HepG2 (cell line): ENCODE results near the gene KCNAB2. TPM values are rescaled to one million over a fixed set of nuclear protein-coding genes. Genes with fewer than 3 reads are reported as not detected.

ENCODE experiments used
- ATAC-seq: fragments of 200-7000 bp; cut with Tn5 transposase; 3 replicates; pipeline ENCODE4 v1.9.1; 2020; ENCODE audit warnings: mild to moderate bottlenecking, moderate library complexity
- BruUV-seq: library from RNA; stranded (reverse); fragments of 400-500 nt; replicated peaks from 2 replicates; lab custom pipeline; 2021; lab: Mats Ljungman, UMichigan
- CTCF ChIA-PET: fragments of 300-600 bp; formaldehyde crosslinking; extraction: SDS; loops from one replicate; lab custom pipeline; 2021; ENCODE audit warnings: low total read pairs, inconsistent platforms, low intra/inter-chr PET ratio; lab: Yijun Ruan, JAX
- POLR2A ChIA-PET: fragments of 350-600 bp; sonication (Branson Sonifier 250); formaldehyde crosslinking; loops from one replicate; lab custom pipeline; 2020; ENCODE audit warnings: antibody characterized with exemption, inconsistent platforms; lab: Yijun Ruan, JAX
- DNase-seq: peaks from one replicate; pipeline ENCODE4 v3.0.0-alpha.2; 2015; ENCODE audit warnings: low spot score
- FAIRE-seq: peaks from 3 replicates; lab custom pipeline; 2011; peaks lifted over from hg19 to GRCh38; lab: Jason Lieb, UNC
- H2AFZ ChIP-seq: one replicate; pipeline ENCODE4 v1.6.1; 2011; ENCODE audit warnings: low read length, inconsistent platforms
- H3K27ac ChIP-seq: fragments of 300-600 bp; 3 replicates; pipeline ENCODE4 v1.8.0; 2011; ENCODE audit warnings: mixed run types, mild to moderate bottlenecking, mixed read lengths, low read length, inconsistent platforms; ENCODE audit not compliant: insufficient read depth; ENCODE audit errors: extremely low read length
- H3K27me3 ChIP-seq, 2 experiments: fragments of 200-600 bp in 1 of 2; 2 replicates in 1 of 2; 3 replicates in 1 of 2; pipeline versions ENCODE4 v1.6.0 to v1.8.0; 2011; ENCODE audit warnings: low read length in 2 of 2, mild to moderate bottlenecking in 2 of 2, moderate library complexity in 2 of 2, inconsistent platforms in 1 of 2; ENCODE audit not compliant: insufficient read depth in 2 of 2, control insufficient read depth in 1 of 2
- H3K36me3 ChIP-seq, 2 experiments: fragments of 200-600 bp in 1 of 2; replicated peaks in 1 of 2; 2 replicates in 1 of 2; 3 replicates in 1 of 2; pipeline versions ENCODE4 v1.5.1 to v1.8.0; 2011; ENCODE audit warnings: low read length in 2 of 2, inconsistent platforms in 1 of 2; ENCODE audit not compliant: insufficient read depth in 2 of 2, control insufficient read depth in 1 of 2
- H3K4me1 ChIP-seq: 2 replicates; pipeline ENCODE4 v1.5.1; 2012; ENCODE audit warnings: low read length, inconsistent platforms; ENCODE audit not compliant: insufficient read depth
- H3K4me2 ChIP-seq: 2 replicates; pipeline ENCODE4 v1.6.0; 2011; ENCODE audit warnings: low read depth, low read length, inconsistent platforms
- H3K4me3 ChIP-seq, 3 experiments: fragments of 200-600 bp in 1 of 3; sonication (generic), shearing (Covaris generic) in 1 of 3; replicated peaks in 1 of 3; 2 replicates each; pipeline ENCODE4 v1.5.1; 2011 to 2016; ENCODE audit warnings: low read length in 3 of 3, inconsistent platforms in 2 of 3, low read depth in 2 of 3, mild to moderate bottlenecking in 2 of 3, control low read depth in 1 of 3, mixed read lengths in 1 of 3; ENCODE audit not compliant: insufficient read depth in 1 of 3
- H3K79me2 ChIP-seq: one replicate; pipeline ENCODE4 v1.6.1; 2011; ENCODE audit warnings: low read length, inconsistent platforms; ENCODE audit not compliant: insufficient read depth
- H3K9ac ChIP-seq: 2 replicates; pipeline ENCODE4 v1.6.0; 2011; ENCODE audit warnings: mild to moderate bottlenecking, low read depth, low read length, inconsistent platforms; ENCODE audit not compliant: insufficient read depth
- H3K9me3 ChIP-seq: 2 replicates; pipeline ENCODE4 v1.5.1; 2012; ENCODE audit warnings: mild to moderate bottlenecking, low read length
- H4K20me1 ChIP-seq: 2 replicates; pipeline ENCODE4 v1.6.0; 2011; ENCODE audit warnings: inconsistent platforms, mild to moderate bottlenecking, low read length, moderate library complexity; ENCODE audit not compliant: insufficient read depth
- KDM2A ChIP-seq: sonication (generic); formaldehyde crosslinking; IDR thresholded peaks from 2 replicates; pipeline ENCODE4 v1.4.0; 2020; ENCODE audit warnings: low read depth, missing genetic modification reagents, borderline replicate concordance
- KLF9 ChIP-seq: IDR thresholded peaks from 2 replicates; pipeline ENCODE4 v1.6.1; 2016; ENCODE audit warnings: low read depth
- MIER2 ChIP-seq: IDR thresholded peaks from 2 replicates; pipeline ENCODE4 v1.6.1; 2016; ENCODE audit warnings: missing biosample characterization, missing genetic modification reagents
- MZF1 ChIP-seq: sonication (generic); formaldehyde crosslinking; IDR thresholded peaks from 2 replicates; pipeline ENCODE4 v1.8.1; 2023; ENCODE audit warnings: mild to moderate bottlenecking, missing genetic modification reagents, borderline replicate concordance
- NCOR1 ChIP-seq: fragments of 200-600 bp; sonication (generic); IDR thresholded peaks from 2 replicates; pipeline ENCODE4 v1.7.0; 2017; ENCODE audit warnings: antibody characterized with exemption, low read length, borderline replicate concordance
- PHF5A ChIP-seq: IDR thresholded peaks from one replicate; pipeline ENCODE4 v1.6.1; 2018; ENCODE audit warnings: low read depth, missing genetic modification reagents; ENCODE audit not compliant: unreplicated experiment
- POLR2A ChIP-seq, 2 experiments: IDR thresholded peaks; 2 replicates each; pipeline ENCODE4 v1.6.1; 2011; ENCODE audit warnings: low read depth in 2 of 2, low read length in 2 of 2, mild to moderate bottlenecking in 1 of 2, moderate library complexity in 1 of 2; ENCODE audit not compliant: insufficient read depth in 1 of 2
- RORA ChIP-seq: sonication (generic); formaldehyde crosslinking; IDR thresholded peaks from 2 replicates; pipeline ENCODE4 v1.5.0; 2020; ENCODE audit warnings: mild to moderate bottlenecking, missing genetic modification reagents, moderate library complexity
- SSRP1 ChIP-seq: IDR thresholded peaks from 2 replicates; pipeline ENCODE4 v1.6.1; 2016; ENCODE audit warnings: control low read depth
- ZNF329 ChIP-seq: sonication (generic); formaldehyde crosslinking; IDR thresholded peaks from 2 replicates; pipeline ENCODE4 v1.9.0; 2021; ENCODE audit warnings: low read depth, mild to moderate bottlenecking, missing genetic modification reagents
- ZNF431 ChIP-seq: sonication (generic); formaldehyde crosslinking; IDR thresholded peaks from 2 replicates; pipeline ENCODE4 v1.9.0; 2022; ENCODE audit warnings: missing genetic modification reagents, low read depth, mild to moderate bottlenecking, borderline replicate concordance
- ZNF501 ChIP-seq: sonication (generic); formaldehyde crosslinking; IDR thresholded peaks from 2 replicates; pipeline ENCODE4 v1.5.1; 2020; ENCODE audit warnings: mild to moderate bottlenecking, moderate library complexity, missing genetic modification reagents
- ZNF572 ChIP-seq: sonication (generic); formaldehyde crosslinking; IDR thresholded peaks from 2 replicates; pipeline ENCODE4 v1.5.1; 2020; ENCODE audit warnings: mild to moderate bottlenecking, missing genetic modification reagents
- ZNF790 ChIP-seq: sonication (generic); formaldehyde crosslinking; IDR thresholded peaks from 2 replicates; pipeline ENCODE4 v1.8.0; 2022; ENCODE audit warnings: missing genetic modification reagents, mild to moderate bottlenecking, borderline replicate concordance
- ZSCAN5A ChIP-seq: sonication (generic); formaldehyde crosslinking; IDR thresholded peaks from 2 replicates; pipeline ENCODE4 v1.8.0; 2022; ENCODE audit warnings: mild to moderate bottlenecking, missing genetic modification reagents, borderline replicate concordance
- whole genome bisulfite sequencing: methylation state at CpG from one replicate; pipeline ENCODE4 v1.1.6; 2017; ENCODE audit warnings: low lambda C conversion rate; 5-methylcytosine and 5-hydroxymethylcytosine counted together
- in situ Hi-C: cut with HindIII; loops from 2 replicates; pipeline ENCODE4 v1.10.0; 2017; ENCODE audit warnings: low pct_unique_long_range_greater_than_20kb; ENCODE audit not compliant: extremely low pct_ligation_motif_present
- intact Hi-C: fragments of 100-400 bp; cut with micrococcal nuclease; formaldehyde crosslinking; loops from one replicate; pipeline ENCODE4 v1.10.0; 2022; ENCODE audit not compliant: unreplicated experiment
- polyA plus RNA-seq, 8 experiments: library from polyadenylated mRNA; depleted of rRNA in 3 of 8; stranded (reverse) in 7 of 8; unstranded in 1 of 8; fragments of >200 nt; fragmentation: Illumina TruSeq in 4 of 8; extraction: Trizol in 4 of 8; gene quantifications; 2 replicates each; pipeline versions ENCODE4 v1.2.1 to v1.2.3, GENCODE V29; 2011 to 2016; ENCODE audit warnings: low read depth in 4 of 8, missing spikeins in 1 of 8, mixed read lengths in 1 of 8; ENCODE audit not compliant: insufficient read depth in 1 of 8
- total RNA-seq, 5 experiments: library from RNA; depleted of rRNA; stranded (reverse); fragments of >200 nt; fragmentation: Illumina TruSeq; extraction: Trizol; gene quantifications; 2 replicates each; pipeline ENCODE4 v1.2.3, GENCODE V29; 2016; ENCODE audit warnings: low read depth in 1 of 5
- TF ChIP-seq, protein P1 (sequence below): sonication (generic); formaldehyde crosslinking; IDR thresholded peaks from 2 replicates; pipeline ENCODE4 v1.8.0; 2022; ENCODE audit warnings: mild to moderate bottlenecking, missing genetic modification reagents

The KCNAB2 gene
- total and polyA plus RNA-seq, 2 of the 13 experiments (the other 11 are each of a cell fraction or from before 2014, with no cell fraction given), result 6.2 to 8.8 TPM

GRCh38 chr1:6131561-6131960 lies 85.9 kb downstream of the KCNAB2 start:
- no peak for ATAC-seq
- no peak overlapping the region for H2AFZ ChIP-seq
- WGBS, result no CpG with 5 or more reads among the region's 9 CpGs
- peaks cover 9 to 51% of the 10 kb centered on the region in 2 experiments for H3K27me3 ChIP-seq
- peaks cover 9% of the 10 kb centered on the region for H3K9me3 ChIP-seq
- TF ChIP-seq NCOR1 (no peak), POLR2A (IDR thresholded peaks at IDR 0.05; ENCODE audit: insufficient read depth in 1 of 2, low read depth in 2 of 2, low read length in 2 of 2) (no peak), SSRP1 (CRISPR knock-in tag) (no peak)
- in situ Hi-C loops, result no loop called here
- no peak overlapping the region for H3K4me3 ChIP-seq
- no peak overlapping the region for H3K27ac ChIP-seq
- ChIA-PET CTCF (no interaction called here), POLR2A (no interaction called here)
- DNase-seq, result no peak
- H3K36me3 ChIP-seq, result no peaks in the 10 kb centered on the region
- no TSS peak for BruUV-seq
- intact Hi-C loops, result no loop called here
- no peak for FAIRE-seq
- H3K4me2 ChIP-seq, result no peak overlapping the region
- H3K9ac ChIP-seq, result no peak overlapping the region
- no peaks in the 10 kb centered on the region for H3K79me2 ChIP-seq
- H3K4me1 ChIP-seq, result peaks cover 10% of the 10 kb centered on the region
- H4K20me1 ChIP-seq, result no peaks in the 10 kb centered on the region

- CTCF ChIA-PET, result no interaction called here
- Histone ChIP-seq H3K27me3 (peaks cover 9 to 64% of the 10 kb centered on the region in 2 experiments), H3K4me1 (no peaks in the 10 kb centered on the region), H3K79me2 (no peaks in the 10 kb centered on the region), H2AFZ (no peak overlapping the region), H3K36me3 (no peaks in the 10 kb centered on the region), H3K4me2 (no peak overlapping the region), H3K27ac (no peak overlapping the region), H3K9ac (no peak overlapping the region), H3K9me3 (peaks cover 9% of the 10 kb centered on the region), H4K20me1 (no peaks in the 10 kb centered on the region), H3K4me3 (no peak overlapping the region)
- DNase-seq (no peak), ATAC-seq (no peak), FAIRE-seq (no peak)
- intact Hi-C loops (no loop called here), in situ Hi-C loops (no loop called here)
- BruUV-seq, result no TSS peak
- 20% methylated on average over 10 of the region's 15 CpGs for WGBS
- POLR2A ChIA-PET, result no interaction called here
- TF ChIP-seq, protein P1, sequence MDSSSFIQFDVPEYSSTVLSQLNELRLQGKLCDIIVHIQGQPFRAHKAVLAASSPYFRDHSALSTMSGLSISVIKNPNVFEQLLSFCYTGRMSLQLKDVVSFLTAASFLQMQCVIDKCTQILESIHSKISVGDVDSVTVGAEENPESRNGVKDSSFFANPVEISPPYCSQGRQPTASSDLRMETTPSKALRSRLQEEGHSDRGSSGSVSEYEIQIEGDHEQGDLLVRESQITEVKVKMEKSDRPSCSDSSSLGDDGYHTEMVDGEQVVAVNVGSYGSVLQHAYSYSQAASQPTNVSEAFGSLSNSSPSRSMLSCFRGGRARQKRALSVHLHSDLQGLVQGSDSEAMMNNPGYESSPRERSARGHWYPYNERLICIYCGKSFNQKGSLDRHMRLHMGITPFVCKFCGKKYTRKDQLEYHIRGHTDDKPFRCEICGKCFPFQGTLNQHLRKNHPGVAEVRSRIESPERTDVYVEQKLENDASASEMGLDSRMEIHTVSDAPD (CRISPR knock-in tag), result no peak
- TF ChIP-seq KDM2A (CRISPR knock-in tag) (no peak), RORA (CRISPR knock-in tag) (no peak), ZNF790 (CRISPR knock-in tag) (no peak), ZNF329 (no peak), ZNF501 (no peak), ZNF572 (CRISPR knock-in tag) (no peak), MZF1 (CRISPR knock-in tag) (no peak), ZSCAN5A (CRISPR knock-in tag) (no peak), KLF9 (CRISPR knock-in tag) (no peak), MIER2 (CRISPR knock-in tag) (no peak), PHF5A (CRISPR knock-in tag) (no peak), ZNF431 (CRISPR knock-in tag) (no peak)
These were observed 87.6 kb downstream of the KCNAB2 start for GRCh38 chr1:6133146-6133895.
